Progenitor cell of endocrine pancreas (in vitro differentiated cells): ENCODE measurements around the gene CNTN2. TPM values are rescaled to one million over a fixed set of nuclear protein-coding genes. Genes with fewer than 3 reads are reported as not detected.

ENCODE experiments used
- DNase-seq: peaks from one replicate; pipeline ENCODE4 v3.0.0; 2021; ENCODE audit warnings: low spot score; ENCODE audit not compliant: unreplicated experiment
- H3K27ac Mint-ChIP-seq: 2 replicates; pipeline ENCODE4 v1.8.0; 2021; ENCODE audit warnings: mild to moderate bottlenecking, moderate library complexity, mixed read lengths
- H3K27me3 Mint-ChIP-seq: 2 replicates; pipeline ENCODE4 v1.8.0; 2021; ENCODE audit warnings: mixed read lengths
- H3K36me3 Mint-ChIP-seq: 2 replicates; pipeline ENCODE4 v1.8.0; 2022; ENCODE audit warnings: mixed read lengths; ENCODE audit not compliant: insufficient read depth
- H3K4me1 Mint-ChIP-seq: 2 replicates; pipeline ENCODE4 v1.8.0; 2021; ENCODE audit warnings: low read depth, mixed read lengths
- H3K4me3 Mint-ChIP-seq: 2 replicates; pipeline ENCODE4 v1.8.0; 2021; ENCODE audit warnings: low read depth, mild to moderate bottlenecking, moderate library complexity, mixed read lengths
- H3K9me3 Mint-ChIP-seq: 2 replicates; pipeline ENCODE4 v1.8.0; 2021; ENCODE audit warnings: low read depth, mixed read lengths
- total RNA-seq: library from RNA; stranded (reverse); gene quantifications from 2 replicates; pipeline ENCODE4 v1.2.1, GENCODE V29; 2021
- TF ChIP-seq, protein P1 (sequence below): fragments of 200-600 bp; sonication (generic); IDR thresholded peaks from one replicate; pipeline ENCODE4 v1.5.0; 2021; ENCODE audit warnings: antibody characterized with exemption, mild to moderate bottlenecking; ENCODE audit not compliant: unreplicated experiment

CNTN2 gene
- total RNA-seq, 1 donor from 2014 or later = not detected

DNA sequence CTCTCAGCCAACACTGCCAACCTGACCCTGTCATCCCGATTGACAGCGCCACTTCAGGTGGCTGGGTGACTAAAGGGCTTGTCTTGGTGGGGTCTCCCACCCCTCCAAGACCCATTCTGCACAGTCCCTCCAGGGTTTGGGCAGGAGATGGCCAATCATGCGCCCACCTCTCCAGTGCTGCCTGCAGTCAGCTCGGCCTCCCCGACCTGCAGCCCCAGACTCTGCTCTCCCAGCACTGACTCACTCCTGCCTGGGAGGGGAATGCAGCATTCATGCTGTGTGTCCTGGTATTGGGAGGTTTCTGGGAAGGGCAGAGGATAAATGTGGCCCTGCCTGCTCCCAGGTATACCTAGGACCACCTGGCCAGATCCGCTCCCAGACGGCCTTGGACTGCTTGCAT lies 31.5 kb downstream of the CNTN2 start:
- DNase-seq = no peak
- Mint-ChIP-seq H3K4me1 (no peaks in the 10 kb centered on the region), H3K4me3 (no peak overlapping the region), H3K27me3 (no peaks in the 10 kb centered on the region), H3K9me3 (no peaks in the 10 kb centered on the region), H3K27ac (no peak overlapping the region), H3K36me3 (no peaks in the 10 kb centered on the region)
- TF ChIP-seq, protein P1, sequence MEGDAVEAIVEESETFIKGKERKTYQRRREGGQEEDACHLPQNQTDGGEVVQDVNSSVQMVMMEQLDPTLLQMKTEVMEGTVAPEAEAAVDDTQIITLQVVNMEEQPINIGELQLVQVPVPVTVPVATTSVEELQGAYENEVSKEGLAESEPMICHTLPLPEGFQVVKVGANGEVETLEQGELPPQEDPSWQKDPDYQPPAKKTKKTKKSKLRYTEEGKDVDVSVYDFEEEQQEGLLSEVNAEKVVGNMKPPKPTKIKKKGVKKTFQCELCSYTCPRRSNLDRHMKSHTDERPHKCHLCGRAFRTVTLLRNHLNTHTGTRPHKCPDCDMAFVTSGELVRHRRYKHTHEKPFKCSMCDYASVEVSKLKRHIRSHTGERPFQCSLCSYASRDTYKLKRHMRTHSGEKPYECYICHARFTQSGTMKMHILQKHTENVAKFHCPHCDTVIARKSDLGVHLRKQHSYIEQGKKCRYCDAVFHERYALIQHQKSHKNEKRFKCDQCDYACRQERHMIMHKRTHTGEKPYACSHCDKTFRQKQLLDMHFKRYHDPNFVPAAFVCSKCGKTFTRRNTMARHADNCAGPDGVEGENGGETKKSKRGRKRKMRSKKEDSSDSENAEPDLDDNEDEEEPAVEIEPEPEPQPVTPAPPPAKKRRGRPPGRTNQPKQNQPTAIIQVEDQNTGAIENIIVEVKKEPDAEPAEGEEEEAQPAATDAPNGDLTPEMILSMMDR = no peak

DNA sequence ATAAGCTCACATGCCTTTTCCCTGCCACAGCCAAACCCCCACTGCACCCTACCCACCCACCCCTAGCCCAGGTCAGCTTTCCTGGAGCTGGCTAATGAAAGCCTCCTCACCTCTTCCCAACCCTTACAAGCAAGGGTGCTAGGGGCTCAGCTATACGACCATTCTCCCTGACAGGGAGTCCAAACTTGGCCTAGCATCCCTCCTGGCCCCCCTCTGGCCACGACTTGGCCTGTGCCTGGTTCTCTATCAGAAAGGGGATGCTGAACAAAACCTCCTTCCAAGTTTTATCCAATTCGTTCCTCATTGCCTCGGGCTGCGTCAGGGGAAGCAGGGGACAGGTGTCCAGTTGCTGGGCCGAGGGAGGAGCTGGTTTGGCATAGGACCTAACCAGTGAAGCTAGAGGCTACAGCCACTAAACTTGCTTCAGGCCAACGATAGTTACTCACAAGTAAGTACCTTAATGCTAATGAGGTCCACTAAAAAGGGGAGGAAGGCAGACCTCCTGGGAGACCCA lies 32.7 kb downstream of the CNTN2 start:
- H3K9me3 Mint-ChIP-seq = no peaks in the 10 kb centered on the region
- H3K4me1 Mint-ChIP-seq = no peaks in the 10 kb centered on the region
- H3K27me3 Mint-ChIP-seq = no peaks in the 10 kb centered on the region
- H3K4me3 Mint-ChIP-seq = no peak overlapping the region
- H3K36me3 Mint-ChIP-seq = no peaks in the 10 kb centered on the region
- TF ChIP-seq, protein P1 = no peak
- DNase-seq = no peak
- H3K27ac Mint-ChIP-seq = no peak overlapping the region

DNA sequence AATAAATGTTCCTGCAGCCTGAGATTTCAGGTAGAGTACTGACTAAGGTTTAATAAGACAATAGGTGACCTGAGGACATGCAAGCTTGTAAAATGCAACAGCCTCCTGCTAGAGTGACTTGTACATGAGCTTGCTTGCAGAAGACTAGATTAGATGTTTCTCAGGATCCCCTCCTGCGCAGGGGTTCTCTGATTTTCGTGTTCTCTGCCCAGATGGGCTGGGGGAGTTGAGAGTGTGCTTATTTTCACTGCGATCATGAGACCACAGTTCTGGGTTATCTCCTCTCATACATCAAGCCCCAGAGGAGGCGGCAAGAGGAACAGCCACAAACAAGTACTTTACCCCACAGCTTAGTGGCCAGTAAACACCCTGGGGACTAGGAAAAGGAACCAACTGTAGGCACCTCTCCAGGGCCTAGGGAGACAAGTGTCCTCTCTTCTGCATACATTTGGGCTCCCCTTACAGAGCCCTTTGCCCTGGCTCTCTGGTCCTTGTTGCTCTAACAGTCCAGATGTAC lies 33.3 kb downstream of the CNTN2 start:
- Mint-ChIP-seq H3K27ac (no peak overlapping the region), H3K4me3 (no peak overlapping the region), H3K9me3 (no peaks in the 10 kb centered on the region), H3K4me1 (no peaks in the 10 kb centered on the region), H3K27me3 (no peaks in the 10 kb centered on the region), H3K36me3 (no peaks in the 10 kb centered on the region)
- TF ChIP-seq, protein P1 = no peak
- DNase-seq = no peak

DNA sequence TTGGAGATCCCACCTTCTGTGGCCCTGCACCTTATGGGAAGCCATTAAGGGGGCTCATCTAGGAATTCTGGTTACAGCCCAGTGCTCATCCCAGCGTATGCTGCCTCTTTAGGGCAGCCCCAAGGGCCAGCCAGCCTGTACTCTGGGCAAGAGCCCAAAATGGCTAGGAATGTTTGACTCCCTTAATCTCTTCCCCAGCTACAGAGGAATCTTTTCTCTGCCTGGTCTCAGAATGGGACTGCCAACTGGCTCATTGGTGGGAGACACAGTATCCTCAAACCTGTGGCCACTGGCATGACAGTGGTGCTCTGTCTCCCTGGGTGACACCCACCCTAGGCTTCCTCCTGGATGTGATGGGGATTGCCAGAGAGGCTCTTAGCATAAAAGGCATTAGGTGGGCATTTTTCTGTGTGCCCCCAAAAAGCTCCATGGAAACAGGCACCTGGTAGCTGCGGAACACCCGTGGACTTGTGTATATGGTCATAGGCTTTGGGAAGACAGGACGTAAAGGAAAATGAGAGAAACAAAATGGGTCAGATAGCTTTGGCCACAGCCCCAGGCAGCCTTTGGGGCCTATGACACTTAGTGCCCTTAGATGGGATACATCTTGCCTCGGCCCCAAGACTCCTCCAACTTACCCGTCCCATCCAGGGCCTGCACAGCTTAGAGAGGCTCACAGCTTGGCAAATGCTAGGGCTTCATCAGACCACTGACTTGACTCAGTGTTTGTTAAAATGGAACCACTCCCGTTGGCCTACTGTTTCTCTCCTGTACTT lies 34.3 kb downstream of the CNTN2 start:
- Mint-ChIP-seq H3K4me3 (no peak overlapping the region), H3K36me3 (no peaks in the 10 kb centered on the region), H3K27ac (no peak overlapping the region), H3K27me3 (no peaks in the 10 kb centered on the region), H3K4me1 (no peaks in the 10 kb centered on the region), H3K9me3 (no peaks in the 10 kb centered on the region)
- DNase-seq = no peak
- TF ChIP-seq, protein P1 = no peak

DNA sequence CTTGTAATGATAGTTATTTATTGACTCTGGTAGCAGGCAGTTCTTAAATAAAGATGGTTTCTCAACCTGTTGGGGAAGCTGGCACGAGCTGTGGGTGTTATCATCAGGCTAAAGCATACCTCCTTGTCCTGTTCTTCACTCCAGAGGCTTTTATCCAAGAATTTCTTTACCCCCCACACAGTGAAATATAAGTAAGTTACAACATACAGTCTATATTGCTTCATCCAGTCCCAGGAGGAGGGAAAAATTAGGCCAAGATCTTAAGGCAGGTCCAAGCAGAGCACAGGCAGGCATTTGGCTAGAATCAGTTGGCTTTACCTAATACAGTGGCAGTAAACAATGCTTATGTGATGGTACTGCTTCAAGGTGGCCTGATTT lies 34.9 kb downstream of the CNTN2 start:
- Mint-ChIP-seq H3K27me3 (no peaks in the 10 kb centered on the region), H3K4me3 (no peak overlapping the region), H3K27ac (no peak overlapping the region), H3K36me3 (no peaks in the 10 kb centered on the region), H3K9me3 (no peaks in the 10 kb centered on the region), H3K4me1 (no peaks in the 10 kb centered on the region)
- TF ChIP-seq, protein P1 = no peak
- DNase-seq = no peak
